Nephron progenitor cell (in vitro differentiated cells): ENCODE measurements around the gene TMC1.

ENCODE experiments used
- DNase-seq: peaks from one replicate; pipeline ENCODE4 v3.0.0; 2021
- H3K27ac Mint-ChIP-seq: 2 replicates; pipeline ENCODE4 v1.8.0; 2021; ENCODE audit warnings: mild to moderate bottlenecking, moderate library complexity, mixed read lengths
- H3K27me3 Mint-ChIP-seq: 2 replicates; pipeline ENCODE4 v1.8.0; 2021; ENCODE audit warnings: mild to moderate bottlenecking, low read depth, mixed read lengths; ENCODE audit not compliant: poor library complexity
- H3K36me3 Mint-ChIP-seq: 2 replicates; pipeline ENCODE4 v1.8.0; 2021; ENCODE audit warnings: low read depth, mixed read lengths
- H3K4me1 Mint-ChIP-seq: 2 replicates; pipeline ENCODE4 v1.8.0; 2021; ENCODE audit warnings: mixed read lengths
- H3K4me3 Mint-ChIP-seq: 2 replicates; pipeline ENCODE4 v1.8.0; 2021; ENCODE audit warnings: mild to moderate bottlenecking, moderate library complexity, mixed read lengths
- H3K9me3 Mint-ChIP-seq: 2 replicates; pipeline ENCODE4 v1.8.0; 2021; ENCODE audit warnings: mild to moderate bottlenecking, moderate library complexity, mixed read lengths
- TF ChIP-seq, protein P1 (sequence below): fragments of 200-600 bp; sonication (generic); IDR thresholded peaks from 2 replicates; pipeline ENCODE4 v1.5.0; 2021; ENCODE audit warnings: antibody characterized with exemption

Gene TMC1

DNA sequence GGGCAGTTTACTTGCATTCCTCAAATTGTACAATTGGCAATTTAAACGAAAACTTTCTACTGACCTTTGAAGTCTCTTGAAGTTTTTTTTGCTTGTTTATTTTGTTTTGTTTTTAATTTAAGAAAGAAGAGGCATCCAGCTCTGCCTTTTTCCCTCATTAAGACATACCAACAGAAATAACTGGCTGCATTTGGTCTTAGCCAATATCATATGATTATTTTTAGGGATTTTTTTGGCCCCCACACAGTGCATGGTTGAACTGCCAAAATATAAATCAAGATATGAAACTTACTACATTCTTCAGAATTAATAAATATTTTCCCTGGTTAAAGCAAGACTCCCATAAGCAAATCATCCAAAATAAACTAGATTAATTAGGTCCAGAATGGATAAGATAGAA lies 352.0 kb downstream of the TMC1 start:
- peaks cover 10% of the 10 kb centered on the region for H3K4me1 Mint-ChIP-seq
- no peaks in the 10 kb centered on the region for H3K36me3 Mint-ChIP-seq
- peaks cover 3% of the 10 kb centered on the region for H3K27me3 Mint-ChIP-seq
- peaks cover 13% of the 10 kb centered on the region for H3K9me3 Mint-ChIP-seq
- no peak overlapping the region for H3K4me3 Mint-ChIP-seq
- DNase-seq: no peak
- peak overlapping the region; percentile 40 for H3K27ac Mint-ChIP-seq
- TF ChIP-seq, protein P1, sequence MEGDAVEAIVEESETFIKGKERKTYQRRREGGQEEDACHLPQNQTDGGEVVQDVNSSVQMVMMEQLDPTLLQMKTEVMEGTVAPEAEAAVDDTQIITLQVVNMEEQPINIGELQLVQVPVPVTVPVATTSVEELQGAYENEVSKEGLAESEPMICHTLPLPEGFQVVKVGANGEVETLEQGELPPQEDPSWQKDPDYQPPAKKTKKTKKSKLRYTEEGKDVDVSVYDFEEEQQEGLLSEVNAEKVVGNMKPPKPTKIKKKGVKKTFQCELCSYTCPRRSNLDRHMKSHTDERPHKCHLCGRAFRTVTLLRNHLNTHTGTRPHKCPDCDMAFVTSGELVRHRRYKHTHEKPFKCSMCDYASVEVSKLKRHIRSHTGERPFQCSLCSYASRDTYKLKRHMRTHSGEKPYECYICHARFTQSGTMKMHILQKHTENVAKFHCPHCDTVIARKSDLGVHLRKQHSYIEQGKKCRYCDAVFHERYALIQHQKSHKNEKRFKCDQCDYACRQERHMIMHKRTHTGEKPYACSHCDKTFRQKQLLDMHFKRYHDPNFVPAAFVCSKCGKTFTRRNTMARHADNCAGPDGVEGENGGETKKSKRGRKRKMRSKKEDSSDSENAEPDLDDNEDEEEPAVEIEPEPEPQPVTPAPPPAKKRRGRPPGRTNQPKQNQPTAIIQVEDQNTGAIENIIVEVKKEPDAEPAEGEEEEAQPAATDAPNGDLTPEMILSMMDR: no peak

DNA sequence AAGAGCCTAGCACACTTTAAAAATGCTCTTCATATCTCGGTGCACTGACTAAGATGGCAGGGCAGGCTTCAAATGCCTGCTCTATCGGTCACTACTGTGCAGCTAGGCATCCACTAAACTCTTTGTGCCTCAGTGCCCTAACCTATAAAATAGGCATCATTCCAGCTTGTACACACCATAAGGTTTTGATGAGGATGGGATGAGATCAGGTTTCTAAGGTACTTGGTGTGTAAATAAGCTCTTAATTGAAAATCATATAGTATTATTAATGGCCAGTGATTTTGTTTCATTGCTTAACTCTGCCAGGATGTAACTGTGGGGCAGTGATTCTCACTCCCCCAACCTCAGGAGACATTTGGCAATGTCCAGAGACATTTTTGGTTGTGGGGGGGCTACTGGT lies 352.9 kb downstream of the TMC1 start:
- TF ChIP-seq, protein P1: no peak
- H3K27me3 Mint-ChIP-seq: peaks cover 3% of the 10 kb centered on the region
- no peak overlapping the region for H3K4me3 Mint-ChIP-seq
- H3K36me3 Mint-ChIP-seq: no peaks in the 10 kb centered on the region
- H3K4me1 Mint-ChIP-seq: peaks cover 10% of the 10 kb centered on the region
- peaks cover 20% of the 10 kb centered on the region for H3K9me3 Mint-ChIP-seq
- H3K27ac Mint-ChIP-seq: no peak overlapping the region
- no peak for DNase-seq

DNA sequence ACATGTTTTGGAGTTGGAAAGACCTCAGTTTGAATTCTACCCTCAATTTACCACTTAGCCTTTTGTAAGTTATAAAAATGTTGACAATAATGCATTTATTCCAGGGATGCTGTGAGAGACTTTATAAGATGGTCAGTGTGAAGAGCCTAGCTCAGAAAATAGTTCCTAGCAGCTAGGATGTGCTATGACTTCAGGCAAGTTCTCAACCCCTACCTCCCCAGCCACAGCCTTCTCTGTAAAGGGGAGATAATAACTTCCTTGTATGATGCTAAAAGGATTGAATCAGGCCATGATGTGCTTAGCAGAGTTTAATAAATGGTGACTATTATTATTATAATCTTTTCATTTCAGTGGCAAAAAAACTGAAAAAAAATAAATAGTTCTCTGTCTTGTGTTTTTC lies 353.8 kb downstream of the TMC1 start:
- Mint-ChIP-seq H3K4me3 (no peak overlapping the region), H3K27me3 (no peaks in the 10 kb centered on the region), H3K36me3 (no peaks in the 10 kb centered on the region), H3K9me3 (peaks cover 20% of the 10 kb centered on the region), H3K27ac (no peak overlapping the region), H3K4me1 (peaks cover 10% of the 10 kb centered on the region)
- TF ChIP-seq, protein P1: no peak
- DNase-seq: no peak

DNA sequence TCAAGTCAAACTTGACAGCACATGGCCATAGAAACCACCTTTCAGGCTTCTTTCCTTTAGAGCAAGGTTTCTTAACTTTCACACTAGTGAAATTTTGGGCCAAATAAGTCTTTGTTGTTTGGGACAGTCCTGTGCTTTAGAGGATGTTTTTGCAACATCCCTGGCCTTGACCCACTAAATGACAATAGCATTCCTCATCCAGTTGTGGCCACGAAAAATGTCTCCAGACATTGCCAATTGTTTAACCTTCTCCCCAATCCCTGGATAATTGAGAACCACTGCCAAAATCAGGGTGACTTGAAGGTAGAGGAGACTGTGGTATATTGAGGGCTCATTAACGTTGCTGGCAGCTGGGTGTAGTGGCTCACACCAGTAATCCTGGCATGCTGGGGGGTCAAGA lies 359.4 kb downstream of the TMC1 start:
- no peak overlapping the region for H3K4me3 Mint-ChIP-seq
- no peak overlapping the region for H3K27ac Mint-ChIP-seq
- TF ChIP-seq, protein P1: no peak
- H3K27me3 Mint-ChIP-seq: peaks cover 2% of the 10 kb centered on the region
- no peaks in the 10 kb centered on the region for H3K4me1 Mint-ChIP-seq
- no peak for DNase-seq
- H3K36me3 Mint-ChIP-seq: no peaks in the 10 kb centered on the region
- H3K9me3 Mint-ChIP-seq: peaks cover 20% of the 10 kb centered on the region

DNA sequence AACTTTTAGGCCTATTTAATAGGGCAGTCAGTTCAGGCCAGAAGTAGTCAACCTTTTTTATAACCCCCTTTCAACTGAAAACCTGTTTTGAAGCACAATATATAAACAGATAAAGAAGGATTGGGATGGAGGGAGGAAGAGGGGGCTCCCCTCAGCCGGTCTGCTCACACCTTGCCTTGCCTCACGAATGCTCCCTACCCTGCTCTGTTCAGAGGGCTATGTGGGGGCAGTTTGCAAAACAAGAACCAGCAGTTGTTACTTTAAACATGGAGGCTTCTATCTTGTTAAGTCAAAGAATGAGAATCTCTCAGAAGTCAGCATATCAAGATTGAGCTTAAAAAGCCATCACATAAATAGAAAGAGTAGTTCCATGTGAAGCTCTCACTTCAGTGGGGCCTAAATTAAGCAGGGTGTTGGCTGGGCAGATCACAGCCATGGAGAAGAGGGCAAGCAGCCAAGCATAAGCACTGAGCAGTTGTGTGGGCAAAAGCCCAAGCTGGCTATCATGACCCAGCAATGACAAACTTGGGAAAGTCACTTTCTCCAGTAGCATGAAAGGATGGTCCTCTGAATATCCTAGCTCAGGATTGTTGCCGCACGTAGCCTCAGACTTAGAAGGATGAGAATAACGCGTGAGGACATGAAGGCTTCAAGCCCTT lies 360.8 kb downstream of the TMC1 start:
- no peaks in the 10 kb centered on the region for H3K36me3 Mint-ChIP-seq
- no peak overlapping the region for H3K27ac Mint-ChIP-seq
- H3K4me1 Mint-ChIP-seq: no peaks in the 10 kb centered on the region
- no peak overlapping the region for H3K4me3 Mint-ChIP-seq
- TF ChIP-seq, protein P1: no peak
- DNase-seq: no peak
- H3K27me3 Mint-ChIP-seq: peaks cover 2% of the 10 kb centered on the region
- H3K9me3 Mint-ChIP-seq: peaks cover 20% of the 10 kb centered on the region

DNA sequence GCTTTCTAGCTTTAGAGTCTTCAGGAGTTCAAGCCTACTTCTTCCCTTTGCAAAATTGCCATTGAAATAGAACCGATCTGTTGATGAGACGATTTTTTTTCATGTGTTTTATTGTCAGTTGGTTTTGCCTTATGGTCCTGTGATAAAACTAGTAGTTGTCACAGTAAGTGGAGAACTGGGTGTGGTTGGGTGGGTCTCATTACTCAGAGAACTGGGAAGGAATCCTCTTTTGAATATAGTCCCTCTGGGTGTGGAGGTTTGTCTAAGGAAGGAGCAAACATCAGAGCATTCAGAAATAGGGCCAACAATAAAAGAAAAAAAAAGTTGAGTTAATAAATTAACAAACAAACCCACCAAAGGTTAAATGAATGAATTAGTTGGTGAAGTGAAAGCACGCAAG lies 362.5 kb downstream of the TMC1 start:
- Mint-ChIP-seq H3K4me1 (no peaks in the 10 kb centered on the region), H3K9me3 (peaks cover 3% of the 10 kb centered on the region), H3K36me3 (no peaks in the 10 kb centered on the region), H3K4me3 (no peak overlapping the region), H3K27ac (no peak overlapping the region), H3K27me3 (peaks cover 2% of the 10 kb centered on the region)
- TF ChIP-seq, protein P1: no peak
- DNase-seq: no peak
